Measurements from ENCODE around the gene LMO7.
A peak's percentile ranks its signal among the peaks of the same experiment; 100 is the strongest.

The LMO7 gene

GRCh38 chr13:75896271-75896670 is 260.1 kb downstream of the LMO7 start:
- DNase-seq (ENCODE audit: low read depth) = no peak

GRCh38 chr13:75897386-75897785 is 261.3 kb downstream of the LMO7 start:
- no peak for DNase-seq (ENCODE audit: low read depth)

- no peak for DNase-seq (ENCODE audit: low read depth)
These were observed 265.4 kb downstream of the LMO7 start for GRCh38 chr13:75901501-75901900.

- DNase-seq (ENCODE audit: low read depth) = no peak
These were observed 266.3 kb downstream of the LMO7 start for GRCh38 chr13:75902166-75903104.

GRCh38 chr13:75904012-75904411 is 267.9 kb downstream of the LMO7 start:
- DNase-seq (ENCODE audit: low read depth) = no peak

- DNase-seq (ENCODE audit: low read depth) = no peak
These were observed 270.2 kb downstream of the LMO7 start for GRCh38 chr13:75906315-75906714.

GRCh38 chr13:75907044-75907443 is 270.9 kb downstream of the LMO7 start:
- no peak for DNase-seq (ENCODE audit: low read depth)

DNA sequence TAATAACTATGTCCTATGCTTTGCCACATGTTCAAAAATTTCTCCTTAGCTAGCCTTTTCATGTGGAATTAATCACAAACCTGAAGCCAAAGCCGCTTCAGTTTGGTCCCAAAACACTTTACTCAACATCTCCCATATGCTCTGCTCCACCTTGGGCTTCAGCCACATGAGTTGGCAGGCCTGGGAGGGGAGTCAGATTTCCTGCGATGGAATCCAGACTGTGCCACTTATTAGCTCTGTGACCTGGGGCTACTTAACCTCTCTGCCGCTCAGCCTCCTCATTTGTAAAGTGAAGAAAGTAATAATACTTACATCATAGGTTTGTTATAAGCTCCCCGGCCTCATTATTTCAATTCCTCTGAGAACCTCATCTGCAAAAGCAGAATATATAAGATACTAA is 272.0 kb downstream of the LMO7 start:
- peak; percentile 65 for DNase-seq (ENCODE audit: low read depth)

Data from fibroblast of the conjunctiva (primary cell).